ENCODE data around the gene ADAMTS12. TPM values are rescaled to one million over a fixed set of nuclear protein-coding genes. Genes with fewer than 3 reads are reported as not detected.

Gene ADAMTS12
- total and polyA plus RNA-seq, 10 of the 15 experiments (the other 5 are each of a cell fraction or from before 2014, with no cell fraction given): 0.11 to 35.8 (median 20.7) TPM

- BruUV-seq (replicated peaks): no TSS peak
- Histone ChIP-seq H3K36me3 (ENCODE audit: control insufficient read depth in 2 of 2, insufficient read depth in 2 of 2, low read length in 1 of 2) (peaks cover 2 to 13% of the 10 kb centered on the region in 2 experiments), H3K27ac (ENCODE audit: control insufficient read depth, insufficient read depth) (no peak overlapping the region), H3K4me3 (no peak overlapping the region), H3K4me1 (ENCODE audit: control insufficient read depth, insufficient read depth, low read length) (no peaks in the 10 kb centered on the region), H3K4me2 (ENCODE audit: control insufficient read depth, insufficient read depth) (no peak overlapping the region), H4K20me1 (ENCODE audit: control insufficient read depth, insufficient read depth) (no peaks in the 10 kb centered on the region), H2AFZ (ENCODE audit: control insufficient read depth, low read depth, low read length) (no peak overlapping the region), H3K9me3 (replicated peaks; ENCODE audit: control insufficient read depth, insufficient read depth, low read length) (peaks cover 1% of the 10 kb centered on the region; the same call in 2 of the 3 replicates), H3K27me3 (replicated peaks in 1 of 2; ENCODE audit: control insufficient read depth in 2 of 2, insufficient read depth in 2 of 2, low read length in 1 of 2) (no peaks in the 10 kb centered on the region), H3K79me2 (ENCODE audit: control insufficient read depth, insufficient read depth, low read length) (no peaks in the 10 kb centered on the region), H3K9ac (ENCODE audit: control insufficient read depth, insufficient read depth, low read length) (no peak overlapping the region)
- in situ Hi-C loops (cut with MboI): no loop called here
- no peak for FAIRE-seq
- TF ChIP-seq PML (IDR thresholded peaks at IDR 0.05; ENCODE audit: low read length) (no peak), POLR2A (IDR thresholded peaks at IDR 0.05; ENCODE audit: low read depth, low read length) (no peak), RAD51 (IDR thresholded peaks at IDR 0.05) (no peak), HDGF (IDR thresholded peaks at IDR 0.05) (no peak), MEF2A (IDR thresholded peaks at IDR 0.05; ENCODE audit: insufficient read depth, low read depth, low read length) (no peak), SIN3A (IDR thresholded peaks at IDR 0.05; ENCODE audit: low read depth, low read length) (no peak), ZNF24 (IDR thresholded peaks at IDR 0.05) (no peak), WRNIP1 (IDR thresholded peaks at IDR 0.05; ENCODE audit: borderline replicate concordance, low read depth, low read length) (no peak), ESRRA (IDR thresholded peaks at IDR 0.05; ENCODE audit: low read length) (no peak), ZBTB11 (CRISPR knock-in tag; IDR thresholded peaks at IDR 0.05) (no peak), REST (IDR thresholded peaks at IDR 0.05; ENCODE audit: low read depth, low read length) (no peak), CREB1 (IDR thresholded peaks at IDR 0.05; ENCODE audit: low read depth) (no peak), PKNOX1 (IDR thresholded peaks at IDR 0.05) (no peak), FOS (IDR thresholded peaks at IDR 0.05; ENCODE audit: borderline replicate concordance, extremely low read depth, insufficient read length) (no peak), POU2F2 (IDR thresholded peaks at IDR 0.05; ENCODE audit: borderline replicate concordance, low read depth, low read length) (no peak)
- ChIA-PET CTCF (interaction anchor here (1.0 to 1.4 kb wide), 2 partner anchors 197 to 457 kb away, joined by 3 to 5 read pairs; partner anchors contain the start of gene RXFP3), RAD21 (ENCODE audit: unreplicated experiment) (no interaction called here), POLR2A (no interaction called here), SMC1A (ENCODE audit: uncharacterized antibody, unreplicated experiment) (interaction anchor here (1.3 to 1.6 kb wide), 2 partner anchors 10 to 455 kb away, joined by 3 to 6 read pairs; no protein-coding TSS in a partner anchor)
- intact Hi-C loops (cut with micrococcal nuclease; ENCODE audit: unreplicated experiment): no loop called here
- no peak for ATAC-seq
- no peak for DNase-seq (ENCODE audit: low read depth, low spot score)
- WGBS (ENCODE audit: insufficient coverage, insufficient replicate concordance, low lambda C conversion rate, missing lambda C conversion rate): 97% methylated on average over 3 of the region's 3 CpGs
Measured at GRCh38 chr5:33479311-33479710, 412.5 kb downstream of the ADAMTS12 start.
